ENCODE results near the gene VIPR2.

DNA sequence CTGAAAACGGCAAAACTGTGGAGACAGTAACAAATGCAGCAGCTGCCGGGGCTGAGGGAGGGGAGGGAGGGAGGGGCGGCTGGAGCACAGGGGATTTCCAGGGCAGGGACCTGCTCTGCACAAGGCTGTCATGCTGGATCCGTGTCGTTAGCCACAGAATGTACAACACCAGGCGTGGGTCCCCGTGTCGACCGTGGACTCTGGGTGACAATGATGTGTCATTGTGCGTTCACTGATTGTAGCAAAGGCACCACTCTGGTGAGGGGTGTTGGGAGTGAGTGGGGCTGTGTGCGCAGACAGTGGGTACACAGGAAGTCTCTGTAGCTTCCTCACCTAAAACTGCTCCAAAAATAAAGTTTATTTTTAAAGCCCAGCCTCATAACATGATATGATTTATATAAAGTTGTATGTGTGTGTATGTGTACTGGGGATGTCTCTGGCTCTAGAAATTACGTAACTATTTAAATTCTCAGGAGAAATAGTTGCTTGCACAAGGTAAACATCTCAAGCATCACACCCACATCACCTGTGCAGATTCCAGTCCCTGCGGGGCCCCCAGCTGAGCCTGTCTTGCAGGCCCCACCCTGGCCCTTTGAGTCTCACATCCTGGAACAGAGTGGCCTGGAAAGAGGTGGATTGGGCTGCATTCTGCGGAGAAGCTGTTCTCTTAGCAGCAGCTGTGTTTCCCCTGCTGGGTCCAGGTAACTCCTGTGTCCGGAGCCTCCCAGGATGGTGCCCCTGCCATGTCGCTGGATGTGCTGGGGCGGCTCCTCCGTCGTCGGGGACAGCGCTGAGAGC, 152.6 kb downstream of the VIPR2 start:
- TF ChIP-seq EZH2 (IDR thresholded peaks at IDR 0.05; ENCODE audit: low read depth, unreplicated experiment) = no peak
- TF ChIP-seq, protein P1, sequence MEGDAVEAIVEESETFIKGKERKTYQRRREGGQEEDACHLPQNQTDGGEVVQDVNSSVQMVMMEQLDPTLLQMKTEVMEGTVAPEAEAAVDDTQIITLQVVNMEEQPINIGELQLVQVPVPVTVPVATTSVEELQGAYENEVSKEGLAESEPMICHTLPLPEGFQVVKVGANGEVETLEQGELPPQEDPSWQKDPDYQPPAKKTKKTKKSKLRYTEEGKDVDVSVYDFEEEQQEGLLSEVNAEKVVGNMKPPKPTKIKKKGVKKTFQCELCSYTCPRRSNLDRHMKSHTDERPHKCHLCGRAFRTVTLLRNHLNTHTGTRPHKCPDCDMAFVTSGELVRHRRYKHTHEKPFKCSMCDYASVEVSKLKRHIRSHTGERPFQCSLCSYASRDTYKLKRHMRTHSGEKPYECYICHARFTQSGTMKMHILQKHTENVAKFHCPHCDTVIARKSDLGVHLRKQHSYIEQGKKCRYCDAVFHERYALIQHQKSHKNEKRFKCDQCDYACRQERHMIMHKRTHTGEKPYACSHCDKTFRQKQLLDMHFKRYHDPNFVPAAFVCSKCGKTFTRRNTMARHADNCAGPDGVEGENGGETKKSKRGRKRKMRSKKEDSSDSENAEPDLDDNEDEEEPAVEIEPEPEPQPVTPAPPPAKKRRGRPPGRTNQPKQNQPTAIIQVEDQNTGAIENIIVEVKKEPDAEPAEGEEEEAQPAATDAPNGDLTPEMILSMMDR (conservative IDR thresholded peaks at IDR 0.05; ENCODE audit: low read depth in 2 of 2) = no peak
- no peak for TF ChIP-seq EZH2phosphoT487 (IDR thresholded peaks at IDR 0.05; ENCODE audit: unreplicated experiment)
- TF ChIP-seq POLR2AphosphoS5 (IDR thresholded peaks at IDR 0.05; ENCODE audit: low read depth) = no peak
- no peak for TF ChIP-seq CREB1 (CRISPR knock-in tag; IDR thresholded peaks at IDR 0.05; ENCODE audit: low read depth)

All from GM23338 (cell line).